HG03378 (cell line): ENCODE measurements around the gene BET1L.

Experiments used
- ATAC-seq: cut with Tn5 transposase; IDR thresholded peaks from one replicate; pipeline ENCODE4 v1.9.1; 2021; ENCODE audit warnings: mild to moderate bottlenecking, moderate library complexity; ENCODE audit not compliant: unreplicated experiment

The BET1L gene

GRCh38 chr11:210803-211180 lies 3.6 kb upstream of the BET1L start:
- ATAC-seq, result no peak

GRCh38 chr11:210122-210802 lies 3.1 kb upstream of the BET1L start:
- ATAC-seq, result no peak

GRCh38 chr11:209275-210121 lies 2.3 kb upstream of the BET1L start:
- no peak for ATAC-seq

- ATAC-seq, result no peak
Observed at GRCh38 chr11:208917-209260, 1.7 kb upstream of the BET1L start.

GRCh38 chr11:208181-208916 lies 1.1 kb upstream of the BET1L start:
- ATAC-seq, result no peak

- ATAC-seq, result no peak
Observed at GRCh38 chr11:207863-208180, 623 bp upstream of the BET1L start.

- peak; percentile 17 for ATAC-seq
Observed at GRCh38 chr11:206526-207207, 532 bp downstream of the BET1L start.

- no peak for ATAC-seq
Observed at GRCh38 chr11:206002-206384, 1.2 kb downstream of the BET1L start.

GRCh38 chr11:205221-206001 lies 1.8 kb downstream of the BET1L start:
- no peak for ATAC-seq

GRCh38 chr11:204587-205109 lies 2.6 kb downstream of the BET1L start:
- ATAC-seq, result no peak

- ATAC-seq, result no peak
Observed at GRCh38 chr11:203945-204586, 3.1 kb downstream of the BET1L start.

GRCh38 chr11:203056-203944 lies 3.9 kb downstream of the BET1L start:
- ATAC-seq, result no peak

- no peak for ATAC-seq
Observed at GRCh38 chr11:202490-202889, 4.7 kb downstream of the BET1L start.

- ATAC-seq, result no peak
Observed at GRCh38 chr11:201966-202365, 5.2 kb downstream of the BET1L start.

- no peak for ATAC-seq
Observed at GRCh38 chr11:200224-201003, 6.8 kb downstream of the BET1L start.

- ATAC-seq, result no peak
Observed at GRCh38 chr11:199782-200181, 7.4 kb downstream of the BET1L start.

- ATAC-seq, result no peak
Observed at GRCh38 chr11:199004-199581, 8.1 kb downstream of the BET1L start.
